Coronary artery (tissue), 2 donors: ENCODE data around the gene DGCR6L.
A peak's percentile ranks its signal among the peaks of the same experiment; 100 is the strongest.
"Not testable (repeated sequence)": the region's sequence is repeated elsewhere in the genome, so short reads cannot be mapped to it uniquely, and the experiment has no call there.

Experiments
- DNase-seq: peaks from one replicate; pipeline ENCODE4 v3.0.0-alpha.2; 2017; ENCODE audit warnings: low spot score
- H3K27ac ChIP-seq, 2 donors: fragments of 200-600 bp; sonication (generic); one replicate each; pipeline ENCODE4 v1.5.1; 2016 to 2019
- H3K4me3 ChIP-seq: fragments of 200-600 bp; sonication (generic); 2 replicates; pipeline ENCODE4 v1.5.1; 2016; ENCODE audit warnings: mild to moderate bottlenecking, moderate library complexity
- TF ChIP-seq, protein P1 (sequence below): fragments of 200-600 bp; sonication (generic); IDR thresholded peaks from one replicate; pipeline ENCODE4 v1.5.1; 2019; ENCODE audit warnings: antibody characterized with exemption

The DGCR6L gene

DNA sequence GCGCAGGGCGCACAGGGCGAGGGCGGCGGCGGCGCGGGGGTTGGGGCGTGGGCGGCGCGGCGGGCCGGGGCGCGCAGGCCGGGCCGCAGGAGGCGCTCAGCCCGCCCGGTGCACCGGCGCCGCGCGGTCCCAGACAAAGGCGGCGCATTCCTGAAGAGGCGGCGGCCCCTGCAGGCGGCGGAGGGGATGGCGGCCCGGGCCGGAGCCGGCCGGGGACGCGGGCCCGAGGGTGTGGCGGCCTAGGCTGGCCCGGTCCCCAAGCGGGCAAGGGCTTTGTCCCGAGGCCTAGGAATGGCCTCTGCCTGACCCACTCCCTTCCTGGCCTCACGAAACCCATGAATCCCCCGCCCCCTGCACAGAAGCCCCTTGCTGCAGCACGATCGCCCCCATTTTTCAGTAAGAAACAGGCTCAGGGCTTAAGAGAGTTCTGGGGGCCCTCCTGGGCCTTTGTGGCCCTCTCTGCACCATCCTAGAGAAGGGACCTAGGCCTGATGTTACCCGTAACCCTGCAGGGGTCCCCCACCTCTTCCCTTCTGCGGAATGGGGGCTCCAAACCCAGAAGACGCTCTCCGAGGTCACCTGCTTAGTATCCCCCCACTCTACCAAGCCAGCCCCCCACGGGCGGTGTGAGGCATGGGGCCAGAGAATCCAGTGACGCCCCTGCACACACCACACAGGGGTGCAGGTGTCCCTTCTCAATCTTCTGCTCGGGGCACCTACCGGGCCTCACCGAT lies 51.4 kb downstream of the DGCR6L start, which contains the start of gene RTN4R:
Gene RTN4R, minus strand, starts transcription at position 40 of the 734 bp plus-strand sequence. CDS start 226 bp downstream, outside the sequence.
- no peak for DNase-seq
- H3K27ac ChIP-seq = peak within 1 kb of the TSS in 1 of 2 donors; percentile 11
- peak within 1 kb of the TSS; percentile 79 for H3K4me3 ChIP-seq
- TF ChIP-seq, protein P1, sequence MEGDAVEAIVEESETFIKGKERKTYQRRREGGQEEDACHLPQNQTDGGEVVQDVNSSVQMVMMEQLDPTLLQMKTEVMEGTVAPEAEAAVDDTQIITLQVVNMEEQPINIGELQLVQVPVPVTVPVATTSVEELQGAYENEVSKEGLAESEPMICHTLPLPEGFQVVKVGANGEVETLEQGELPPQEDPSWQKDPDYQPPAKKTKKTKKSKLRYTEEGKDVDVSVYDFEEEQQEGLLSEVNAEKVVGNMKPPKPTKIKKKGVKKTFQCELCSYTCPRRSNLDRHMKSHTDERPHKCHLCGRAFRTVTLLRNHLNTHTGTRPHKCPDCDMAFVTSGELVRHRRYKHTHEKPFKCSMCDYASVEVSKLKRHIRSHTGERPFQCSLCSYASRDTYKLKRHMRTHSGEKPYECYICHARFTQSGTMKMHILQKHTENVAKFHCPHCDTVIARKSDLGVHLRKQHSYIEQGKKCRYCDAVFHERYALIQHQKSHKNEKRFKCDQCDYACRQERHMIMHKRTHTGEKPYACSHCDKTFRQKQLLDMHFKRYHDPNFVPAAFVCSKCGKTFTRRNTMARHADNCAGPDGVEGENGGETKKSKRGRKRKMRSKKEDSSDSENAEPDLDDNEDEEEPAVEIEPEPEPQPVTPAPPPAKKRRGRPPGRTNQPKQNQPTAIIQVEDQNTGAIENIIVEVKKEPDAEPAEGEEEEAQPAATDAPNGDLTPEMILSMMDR = peak; percentile 54

DNA sequence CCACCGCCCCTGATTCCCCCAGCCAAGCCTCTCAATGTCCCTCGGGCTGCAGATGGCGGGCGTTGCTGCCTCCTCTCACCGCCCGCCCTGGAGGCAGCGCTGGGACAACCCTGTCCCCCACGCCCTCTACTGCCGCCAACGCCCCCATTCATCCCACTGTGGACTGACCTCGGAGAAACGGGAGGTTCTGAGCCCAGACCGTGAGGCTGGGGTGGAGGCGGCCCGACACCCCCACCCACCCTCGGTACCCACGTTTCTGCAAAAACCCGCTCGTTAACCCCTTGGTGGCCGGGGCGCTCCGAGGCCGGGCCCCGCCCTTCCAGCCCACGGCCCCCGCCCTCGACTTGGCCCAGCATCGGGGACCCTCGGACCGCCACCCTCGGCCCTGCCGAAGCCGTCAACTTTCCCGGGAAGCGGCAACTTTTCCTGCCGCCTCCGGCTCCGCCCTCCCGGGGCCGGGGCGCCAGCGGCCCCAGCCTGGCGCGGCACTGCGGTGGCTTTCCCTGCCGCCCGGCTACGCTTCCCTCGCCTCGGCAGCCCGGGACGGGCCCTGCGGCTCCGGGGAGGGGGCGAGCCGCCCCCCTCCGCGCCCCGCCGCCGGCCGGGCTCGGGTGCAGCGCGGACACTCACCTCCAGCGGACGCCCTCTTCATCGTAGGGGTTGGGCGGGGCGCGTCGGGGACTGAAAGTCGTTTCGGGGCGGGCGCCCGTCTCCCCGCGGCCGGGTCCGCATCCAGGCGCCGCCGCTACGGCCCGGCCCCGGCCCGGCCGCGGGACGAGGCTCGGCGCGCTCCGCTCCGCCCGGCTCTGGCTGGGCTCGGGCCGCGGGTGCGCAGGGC lies 52.2 kb downstream of the DGCR6L start:
- no peak for DNase-seq
- Histone ChIP-seq H3K4me3 (peak overlapping the region; percentile 79), H3K27ac (peak overlapping the region in 1 of 2 donors; percentile 11)
- TF ChIP-seq, protein P1 = no peak

DNA sequence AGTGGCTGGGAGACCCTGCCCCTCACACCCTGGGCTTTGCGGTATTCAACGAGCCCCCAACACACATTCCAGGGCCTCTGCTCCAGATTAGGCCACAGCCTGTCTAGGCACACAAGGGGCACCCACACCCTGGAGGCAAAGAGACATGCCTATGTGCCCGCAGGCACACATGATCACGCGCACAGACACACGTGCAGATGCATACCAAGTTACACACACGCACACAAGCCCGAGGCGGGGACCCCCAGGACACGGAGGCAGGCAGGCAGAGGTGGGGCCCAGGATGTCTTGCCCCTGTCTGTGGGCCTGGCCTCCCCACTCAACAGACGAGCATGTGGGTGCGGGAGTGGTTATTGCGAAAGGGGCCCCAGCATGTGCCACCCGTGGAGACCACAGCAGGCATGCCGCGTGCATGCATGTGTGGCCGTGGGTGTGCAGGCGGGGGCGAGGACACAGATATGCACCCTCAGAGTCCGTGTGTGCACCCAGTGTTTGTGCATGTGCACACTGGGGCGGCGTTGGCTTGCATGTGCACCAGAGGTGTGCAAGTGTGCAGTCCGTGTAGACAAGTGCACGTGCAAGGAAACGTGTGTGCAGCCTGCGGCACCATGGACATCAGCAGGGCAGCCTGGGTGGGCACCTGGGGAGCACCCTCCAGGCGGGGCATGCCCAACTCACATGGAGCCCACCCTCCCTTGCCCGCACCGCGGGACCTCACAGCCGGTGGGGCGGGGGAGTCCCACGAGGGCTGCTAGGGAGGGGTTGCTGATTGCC lies 53.0 kb downstream of the DGCR6L start:
- not testable (repeated sequence) for H3K4me3 ChIP-seq, H3K27ac ChIP-seq, DNase-seq

DNA sequence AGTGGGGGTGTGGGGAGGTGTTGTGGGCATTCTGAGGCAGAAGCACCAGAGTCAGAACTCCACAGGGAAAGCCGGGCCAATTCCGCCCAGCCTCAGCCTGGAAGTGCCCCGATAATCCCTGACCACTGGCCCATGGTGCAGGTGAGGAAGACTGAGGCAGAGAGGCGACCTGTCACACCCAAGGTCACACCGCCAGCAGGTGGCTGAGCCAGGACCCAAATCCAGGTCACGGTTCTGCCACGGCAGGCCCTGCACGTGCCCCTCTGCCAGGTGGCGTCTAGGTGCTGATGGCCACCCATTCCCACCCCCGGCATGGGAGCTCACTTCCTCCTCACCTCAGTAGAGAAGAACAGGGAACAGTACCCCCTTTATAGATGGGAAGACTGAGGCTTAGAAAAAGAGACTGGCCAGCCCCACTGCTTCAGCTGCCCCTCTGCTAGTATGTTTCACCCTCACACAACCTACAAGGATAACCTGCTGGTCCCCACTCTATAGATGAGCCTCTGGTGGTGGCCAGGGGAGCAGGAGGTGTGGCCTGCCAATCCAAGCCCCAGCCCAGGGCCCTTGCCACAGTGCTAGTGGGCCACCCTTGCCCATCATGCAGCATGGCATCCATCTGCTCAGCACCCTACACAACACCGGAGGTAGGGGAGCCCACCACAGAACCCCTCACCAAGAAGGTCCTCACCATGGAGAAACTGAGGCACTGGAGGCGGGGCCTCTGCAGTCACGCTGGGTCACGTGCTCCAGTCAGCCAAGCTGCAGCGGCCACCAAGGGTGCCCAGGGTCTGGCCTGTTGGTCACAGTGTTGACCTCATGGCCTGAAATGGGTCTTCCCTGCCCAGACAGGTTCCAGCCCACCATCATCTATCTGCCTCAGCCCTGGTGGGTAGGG lies 53.8 kb downstream of the DGCR6L start:
- DNase-seq, H3K27ac ChIP-seq, H3K4me3 ChIP-seq: not testable (repeated sequence)

DNA sequence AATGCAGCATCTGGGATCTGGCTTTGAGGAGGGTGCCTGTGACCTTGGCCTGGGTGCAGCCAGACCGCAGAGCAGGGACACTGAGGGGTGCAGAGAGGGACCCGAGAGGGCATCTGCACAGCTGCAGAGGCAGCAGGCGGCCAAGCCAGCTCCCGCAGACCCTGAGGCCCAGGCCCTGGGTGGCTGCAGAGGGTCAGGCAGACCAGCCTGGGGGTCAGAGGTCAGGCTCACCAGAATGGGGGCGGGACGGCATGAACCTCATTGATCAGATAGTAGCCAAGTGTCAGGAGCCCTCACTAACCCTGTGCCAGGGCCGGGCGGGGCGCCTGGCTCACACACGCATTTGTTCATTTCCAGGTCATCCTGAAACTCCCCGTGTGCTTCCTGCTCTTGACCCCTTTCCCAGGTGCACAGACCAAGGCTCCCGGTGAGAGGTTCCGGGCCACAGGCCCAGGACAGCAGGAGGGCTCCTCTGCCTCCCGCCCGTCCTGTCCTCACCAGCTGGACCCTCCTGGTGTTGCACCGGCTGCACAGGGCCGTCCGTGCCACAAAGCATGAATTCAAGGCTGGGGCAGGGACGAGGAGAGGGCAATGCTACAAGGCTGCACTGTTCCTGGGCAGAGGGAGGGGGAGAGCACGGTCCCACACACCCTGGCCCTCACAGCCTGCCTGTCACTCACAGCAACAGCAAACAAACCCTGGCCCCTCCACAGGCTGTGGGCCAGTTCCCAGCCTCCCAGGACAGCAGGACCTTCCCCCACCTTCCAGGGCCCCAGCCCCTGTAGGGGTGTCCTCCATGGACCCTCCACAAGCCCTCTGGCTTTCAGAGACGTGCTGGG lies 55.0 kb downstream of the DGCR6L start:
- TF ChIP-seq, protein P1 = no peak
- no peak overlapping the region for H3K4me3 ChIP-seq
- H3K27ac ChIP-seq = no peak overlapping the region
- DNase-seq = no peak
